ENCODE measurements around the gene URI1.

DNA sequence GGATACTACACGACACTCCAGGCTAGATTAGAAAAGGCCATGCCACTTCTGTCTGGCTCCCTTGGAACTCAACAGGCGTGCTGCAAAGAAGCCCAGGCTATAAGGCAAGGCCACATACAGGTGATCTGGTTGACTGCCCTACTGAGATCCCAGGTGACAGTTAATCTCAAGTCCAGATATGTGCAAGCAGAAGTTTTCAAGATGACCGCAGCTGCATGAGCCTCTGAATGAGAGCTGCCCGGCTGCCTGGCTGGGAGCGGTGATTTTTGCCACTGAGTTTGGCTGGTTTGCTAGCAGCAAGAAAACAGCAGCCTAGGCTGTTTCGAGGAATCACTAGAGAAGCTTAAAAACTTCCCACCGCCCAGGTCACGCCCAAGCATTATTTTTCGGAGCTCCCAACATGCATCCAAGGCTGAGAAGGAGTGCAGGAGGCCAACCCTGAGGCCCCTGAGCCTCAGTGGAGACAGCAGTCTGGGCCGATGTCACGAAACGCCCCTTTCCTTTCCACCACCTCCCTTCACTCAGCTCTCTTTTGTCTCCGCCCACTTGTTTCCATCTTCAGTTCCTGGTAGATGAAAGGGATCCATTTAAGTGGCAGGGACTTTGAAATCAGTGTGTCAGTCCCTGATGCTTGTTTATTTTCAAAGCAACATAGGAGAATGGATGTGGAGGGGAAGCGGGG, 14.0 kb upstream of the URI1 start:
- TF ChIP-seq EZH2phosphoT487 (IDR thresholded peaks at IDR 0.05; ENCODE audit: insufficient read depth, low read depth) (no peak), EZH2 (IDR thresholded peaks at IDR 0.05; ENCODE audit: insufficient read depth, poor library complexity, severe bottlenecking) (no peak)

All from GM23248 (cell line).